Liver (tissue), 9 donors: ENCODE data around the gene GLIS1. TPM values are rescaled to one million over a fixed set of nuclear protein-coding genes. Genes with fewer than 3 reads are reported as not detected.

Experiments
- DNase-seq: peaks from one replicate; pipeline ENCODE4 v3.0.0-alpha.2; 2017; ENCODE audit warnings: low spot score
- H3K27ac ChIP-seq, 2 donors: one replicate each; pipeline ENCODE4 v1.7.0; 2013; ENCODE audit warnings: inconsistent platforms in 2 of 2, low read length in 2 of 2, control low read depth in 1 of 2, low read depth in 1 of 2, mild to moderate bottlenecking in 1 of 2
- H3K27me3 ChIP-seq, 4 donors: one replicate each; pipeline versions ENCODE4 v1.6.1 to v1.7.0; 2013; ENCODE audit warnings: low read length in 3 of 4, inconsistent platforms in 1 of 4, mild to moderate bottlenecking in 1 of 4, moderate library complexity in 1 of 4; ENCODE audit not compliant: control insufficient read depth in 4 of 4, insufficient read depth in 4 of 4
- H3K36me3 ChIP-seq, 4 donors: one replicate each; pipeline versions ENCODE4 v1.6.1 to v1.7.0; 2013; ENCODE audit warnings: low read length in 3 of 4, mild to moderate bottlenecking in 3 of 4, low read depth in 1 of 4, moderate library complexity in 1 of 4; ENCODE audit not compliant: control insufficient read depth in 4 of 4, insufficient read depth in 3 of 4
- H3K4me1 ChIP-seq, 4 donors: one replicate each; pipeline versions ENCODE4 v1.6.1 to v1.7.0; 2013; ENCODE audit warnings: low read length in 3 of 4, mild to moderate bottlenecking in 3 of 4, moderate library complexity in 1 of 4; ENCODE audit not compliant: control insufficient read depth in 4 of 4, insufficient read depth in 4 of 4
- H3K4me3 ChIP-seq, 3 donors: one replicate each; pipeline versions ENCODE4 v1.6.1 to v1.7.0; 2013; ENCODE audit warnings: low read length in 3 of 3, control low read depth in 1 of 3, low read depth in 1 of 3, mild to moderate bottlenecking in 1 of 3
- H3K9ac ChIP-seq, 2 donors: one replicate each; pipeline ENCODE4 v1.7.0; 2013; ENCODE audit warnings: low read length in 2 of 2, mild to moderate bottlenecking in 2 of 2, moderate library complexity in 2 of 2, control low read depth in 1 of 2, low read depth in 1 of 2
- H3K9me3 ChIP-seq, 4 donors: one replicate each; pipeline versions ENCODE4 v1.6.1 to v1.7.0; 2013; ENCODE audit warnings: low read length in 3 of 4; ENCODE audit not compliant: control insufficient read depth in 4 of 4
- ATF3 ChIP-seq: IDR thresholded peaks from 2 replicates; pipeline ENCODE4 v1.6.1; 2016; ENCODE audit warnings: antibody characterized with exemption
- CTCF ChIP-seq: fragments of 150-350 bp; IDR thresholded peaks from 2 replicates; pipeline ENCODE4 v1.5.1; 2017; ENCODE audit warnings: improper control_type of control experiment, low read depth, low read length; ENCODE audit not compliant: missing input control
- EGR1 ChIP-seq, 2 donors: IDR thresholded peaks; 2 replicates each; pipeline ENCODE4 v1.6.1; 2016 to 2018; ENCODE audit warnings: antibody characterized with exemption in 2 of 2, low read depth in 2 of 2
- FOXA2 ChIP-seq: IDR thresholded peaks from 2 replicates; pipeline ENCODE4 v1.6.1; 2016; ENCODE audit warnings: antibody characterized with exemption
- GABPA ChIP-seq, 2 donors: IDR thresholded peaks in 1 of 2; conservative IDR thresholded peaks in 1 of 2; 2 replicates each; pipeline ENCODE4 v1.6.1; 2016; ENCODE audit warnings: antibody characterized with exemption in 2 of 2, mild to moderate bottlenecking in 1 of 2, moderate library complexity in 1 of 2
- HNF4A ChIP-seq, 2 donors: conservative IDR thresholded peaks; 2 replicates each; pipeline ENCODE4 v1.6.1; 2016; ENCODE audit warnings: antibody characterized with exemption in 2 of 2, mild to moderate bottlenecking in 2 of 2
- HNF4G ChIP-seq: IDR thresholded peaks from 2 replicates; pipeline ENCODE4 v1.6.1; 2016; ENCODE audit warnings: antibody characterized with exemption
- JUND ChIP-seq, 2 donors: IDR thresholded peaks; 2 replicates each; pipeline ENCODE4 v1.6.1; 2016; ENCODE audit warnings: antibody characterized with exemption in 2 of 2
- MAX ChIP-seq: IDR thresholded peaks from 2 replicates; pipeline ENCODE4 v1.6.1; 2016; ENCODE audit warnings: antibody characterized with exemption
- NR2F2 ChIP-seq: IDR thresholded peaks from 2 replicates; pipeline ENCODE4 v1.6.1; 2016; ENCODE audit warnings: antibody characterized with exemption
- RAD21 ChIP-seq, 2 donors: IDR thresholded peaks; 2 replicates each; pipeline ENCODE4 v1.6.1; 2016; ENCODE audit warnings: antibody characterized with exemption in 2 of 2, mild to moderate bottlenecking in 2 of 2
- REST ChIP-seq: IDR thresholded peaks from 2 replicates; pipeline ENCODE4 v1.6.1; 2016; ENCODE audit warnings: antibody characterized with exemption, mild to moderate bottlenecking
- RXRA ChIP-seq, 2 donors: IDR thresholded peaks; 2 replicates each; pipeline ENCODE4 v1.6.1; 2017 to 2018; ENCODE audit warnings: antibody characterized with exemption in 2 of 2, mild to moderate bottlenecking in 1 of 2
- SP1 ChIP-seq: IDR thresholded peaks from 2 replicates; pipeline ENCODE4 v1.6.1; 2018; ENCODE audit warnings: antibody characterized with exemption, mild to moderate bottlenecking
- TAF1 ChIP-seq: conservative IDR thresholded peaks from 2 replicates; pipeline ENCODE4 v1.6.1; 2016; ENCODE audit warnings: antibody characterized with exemption, mild to moderate bottlenecking
- YY1 ChIP-seq: IDR thresholded peaks from 2 replicates; pipeline ENCODE4 v1.6.1; 2016; ENCODE audit warnings: antibody characterized with exemption, mild to moderate bottlenecking
- ZBTB33 ChIP-seq: IDR thresholded peaks from 2 replicates; pipeline ENCODE4 v1.6.1; 2016; ENCODE audit warnings: antibody characterized with exemption
- WGBS: extraction: QIAGEN DNeasy Blood & Tissue Kit; methylation state at CpG from one replicate; pipeline ENCODE4 v1.1.7; 2013; 5-methylcytosine and 5-hydroxymethylcytosine counted together
- polyA plus RNA-seq, 2 donors: library from polyadenylated mRNA; stranded (reverse) in 1 of 2; unstranded in 1 of 2; fragments of 200-250 nt in 1 of 2; fragments of >200 nt in 1 of 2; fragmentation: Nextera tagmentation in 1 of 2; extraction: Ambion mirVana in 1 of 2; gene quantifications; one replicate each; pipeline versions ENCODE4 v1.2.1 to v1.2.3, GENCODE V29; 2013 to 2015
- total RNA-seq, 2 donors: library from RNA; depleted of rRNA; stranded (reverse); fragments of >200 nt; gene quantifications; one replicate each; pipeline ENCODE4 v1.2.3, GENCODE V29; 2014
- donor health status: healthy.
- donor health status: healthy.
- donor health status: healthy.
- donor health status: healthy.
- donor health status: healthy.

Gene GLIS1
- total and polyA plus RNA-seq, 4 donors = under 0.01 to 0.05 TPM; not detected in 2

GRCh38 chr1:53582211-53583020 lies 156.5 kb downstream of the GLIS1 start:
- no peak for DNase-seq
- H3K36me3 ChIP-seq = no peaks in the 10 kb centered on the region
- WGBS = 86% methylated on average over 8 of the region's 8 CpGs

GRCh38 chr1:53581476-53581875 lies 157.5 kb downstream of the GLIS1 start:
- H3K4me3 ChIP-seq = no peak overlapping the region
- H3K9ac ChIP-seq = no peak overlapping the region
- WGBS = 93% methylated on average over 4 of the region's 4 CpGs
- no peaks in the 10 kb centered on the region for H3K4me1 ChIP-seq
- H3K9me3 ChIP-seq = no peaks in the 10 kb centered on the region
- H3K36me3 ChIP-seq = no peaks in the 10 kb centered on the region
- DNase-seq = no peak
- H3K27me3 ChIP-seq = no peaks in the 10 kb centered on the region
- no peak overlapping the region for H3K27ac ChIP-seq
- no peak for TF ChIP-seq REST
- no peak for TF ChIP-seq HNF4A (conservative IDR thresholded peaks at IDR 0.05)
- no peak for TF ChIP-seq HNF4G
- TF ChIP-seq GABPA (IDR thresholded peaks at IDR 0.05 in 1 of 2, conservative IDR thresholded peaks at IDR 0.05 in 1 of 2) = no peak
- TF ChIP-seq SP1 = no peak
- no peak for TF ChIP-seq FOXA2
- TF ChIP-seq CTCF = no peak
- no peak for TF ChIP-seq YY1

More at GRCh38 chr1:53582211-53583020, 156.5 kb downstream of the GLIS1 start:
- no peak overlapping the region for H3K9ac ChIP-seq
- TF ChIP-seq ATF3 (no peak), RAD21 (IDR thresholded peaks at IDR 0.05) (no peak), HNF4A (conservative IDR thresholded peaks at IDR 0.05) (no peak), YY1 (no peak), HNF4G (no peak), GABPA (IDR thresholded peaks at IDR 0.05 in 1 of 2, conservative IDR thresholded peaks at IDR 0.05 in 1 of 2) (no peak), NR2F2 (no peak), ZBTB33 (no peak), TAF1 (no peak), FOXA2 (no peak), JUND (IDR thresholded peaks at IDR 0.05) (no peak), MAX (no peak), RXRA (IDR thresholded peaks at IDR 0.05) (no peak), EGR1 (IDR thresholded peaks at IDR 0.05; ENCODE audit: low read depth in 2 of 2) (no peak), SP1 (no peak), CTCF (no peak)
- H3K27me3 ChIP-seq = no peaks in the 10 kb centered on the region
- H3K27ac ChIP-seq = no peak overlapping the region
- H3K9me3 ChIP-seq = no peaks in the 10 kb centered on the region
- no peaks in the 10 kb centered on the region for H3K4me1 ChIP-seq
- H3K4me3 ChIP-seq = no peak overlapping the region
